Measurements from ENCODE around the gene KCNMB2.

- TF ChIP-seq CTCF (IDR thresholded peaks at IDR 0.05) (no peak), RAD21 (IDR thresholded peaks at IDR 0.05; ENCODE audit: low read length) (no peak), SMC3 (IDR thresholded peaks at IDR 0.05; ENCODE audit: low read depth, low read length) (no peak), POLR2AphosphoS5 (IDR thresholded peaks at IDR 0.05; ENCODE audit: low read depth, low read length) (no peak), RFX5 (IDR thresholded peaks at IDR 0.05; ENCODE audit: low read length) (no peak), USF2 (IDR thresholded peaks at IDR 0.05; ENCODE audit: borderline replicate concordance, low read depth, low read length) (no peak), FOXM1 (IDR thresholded peaks at IDR 0.05; ENCODE audit: low read depth) (no peak), TAF1 (IDR thresholded peaks at IDR 0.05; ENCODE audit: borderline replicate concordance, low read depth, low read length) (no peak), GABPA (IDR thresholded peaks at IDR 0.05; ENCODE audit: low read depth) (no peak), TCF12 (IDR thresholded peaks at IDR 0.05) (no peak), ZBTB33 (IDR thresholded peaks at IDR 0.05; ENCODE audit: borderline replicate concordance, low read depth) (no peak), YY1 (IDR thresholded peaks at IDR 0.05; ENCODE audit: low read depth) (no peak), EP300 (IDR thresholded peaks at IDR 0.05; ENCODE audit: borderline replicate concordance in 1 of 2, low read depth in 1 of 2, low read length in 1 of 2) (no peak), PBX3 (IDR thresholded peaks at IDR 0.05) (no peak)
Observed at GRCh38 chr3:178844916-178845315, 308.7 kb downstream of the KCNMB2 start.

Measured in SK-N-SH (cell line).